Measurements from ENCODE around the gene ZNF738.

Gene ZNF738

GRCh38 chr19:21422244-21422643 is 63.4 kb downstream of the ZNF738 start:
- no peak for DNase-seq (ENCODE audit: extremely low read depth in 1 of 2, low read depth in 1 of 2)

DNA sequence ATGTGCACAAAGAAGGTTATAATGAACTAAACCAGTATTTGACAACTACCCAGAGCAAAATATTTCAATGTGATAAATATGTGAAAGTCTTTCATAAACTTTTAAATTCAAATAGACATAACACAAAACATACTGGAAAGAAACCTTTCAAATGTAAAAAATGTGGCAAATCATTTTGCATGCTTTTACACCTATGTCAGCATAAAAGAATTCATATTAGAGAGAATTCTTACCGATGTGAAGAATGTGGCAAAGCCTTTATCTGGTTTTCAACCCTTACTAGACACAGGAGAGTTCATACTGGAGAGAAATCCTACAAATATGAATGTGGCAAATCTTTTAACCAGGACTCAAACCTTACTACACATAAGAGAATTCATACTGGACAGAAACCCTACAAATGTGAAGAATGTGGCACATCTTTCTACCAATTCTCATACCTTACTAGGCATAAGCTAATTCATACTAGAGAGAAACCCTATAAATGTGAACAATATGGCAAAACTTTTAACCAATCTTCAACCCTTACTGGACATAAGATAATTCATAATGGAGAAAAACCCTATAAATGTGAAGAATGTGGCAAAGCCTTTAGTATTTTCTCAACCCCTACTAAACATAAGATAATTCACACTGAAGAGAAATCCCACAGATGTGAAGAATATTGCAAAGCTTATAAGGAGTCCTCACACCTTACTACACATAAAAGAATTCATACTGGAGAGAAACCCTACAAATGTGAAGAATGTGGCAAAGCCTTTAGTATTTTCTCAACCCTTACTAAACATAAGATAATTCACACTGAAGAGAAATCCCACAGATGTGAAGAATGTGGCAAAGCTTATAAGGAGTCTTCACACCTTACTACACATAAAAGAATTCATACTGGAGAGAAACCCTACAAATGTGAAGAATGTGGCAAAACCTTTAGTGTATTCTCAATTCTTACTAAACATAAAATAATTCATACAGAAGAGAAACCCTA is 64.5 kb downstream of the ZNF738 start:
- no peak for DNase-seq (ENCODE audit: extremely low read depth in 1 of 2, low read depth in 1 of 2)
